Testis (tissue), 2 donors: ENCODE data around the gene ABHD16A.

Experiments used
- CTCF ChIP-seq, 3 experiments: fragments of 450-650 bp in 2 of 3; fragments of 200-600 bp in 1 of 3; sonication (generic) in 1 of 3; IDR thresholded peaks; one replicate each; pipeline ENCODE4 v1.5.1; 2016 to 2019; ENCODE audit warnings: antibody characterized with exemption in 3 of 3, mild to moderate bottlenecking in 2 of 3, moderate library complexity in 1 of 3
- POLR2A ChIP-seq: fragments of 450-650 bp; IDR thresholded peaks from one replicate; pipeline ENCODE4 v1.6.1; 2017; ENCODE audit warnings: antibody characterized with exemption, mild to moderate bottlenecking, moderate library complexity

GRCh38 chr6:31658158-31658688, 44.9 kb downstream of the ABHD16A start:
- no peak for TF ChIP-seq CTCF (IDR thresholded peaks at IDR 0.05)
- TF ChIP-seq POLR2A: no peak
